Small intestine (tissue), 7 donors: ENCODE measurements around the gene FITM1. TPM values are rescaled to one million over a fixed set of nuclear protein-coding genes. Genes with fewer than 3 reads are reported as not detected.

Source experiments
- DNase-seq, 2 donors: peaks; one replicate each; pipeline versions ENCODE4 v3.0.0 to v3.0.0-alpha.2; 2013
- FAIRE-seq: peaks from 2 replicates; lab custom pipeline; 2012; peaks lifted over from hg19 to GRCh38; lab: Jason Lieb, UNC
- H3K27ac ChIP-seq, 3 donors: one replicate each; pipeline ENCODE4 v1.5.1; 2013; ENCODE audit warnings: low read length in 2 of 3, mild to moderate bottlenecking in 2 of 3, control low read depth in 1 of 3, inconsistent platforms in 1 of 3, low read depth in 1 of 3, moderate library complexity in 1 of 3
- H3K27me3 ChIP-seq, 3 donors: one replicate each; pipeline ENCODE4 v1.6.1; 2013; ENCODE audit warnings: low read length in 3 of 3, inconsistent platforms in 1 of 3; ENCODE audit not compliant: control insufficient read depth in 3 of 3, insufficient read depth in 3 of 3
- H3K36me3 ChIP-seq, 3 donors: one replicate each; pipeline ENCODE4 v1.6.1; 2013; ENCODE audit warnings: low read length in 3 of 3, inconsistent platforms in 1 of 3, low read depth in 1 of 3, mild to moderate bottlenecking in 1 of 3, moderate library complexity in 1 of 3; ENCODE audit not compliant: control insufficient read depth in 3 of 3, insufficient read depth in 2 of 3
- H3K4me1 ChIP-seq, 3 donors: one replicate each; pipeline ENCODE4 v1.6.1; 2013; ENCODE audit warnings: low read length in 2 of 3, inconsistent platforms in 1 of 3, low read depth in 1 of 3, mild to moderate bottlenecking in 1 of 3, moderate library complexity in 1 of 3; ENCODE audit not compliant: control insufficient read depth in 3 of 3, insufficient read depth in 2 of 3
- H3K4me3 ChIP-seq, 3 donors: one replicate each; pipeline ENCODE4 v1.5.1; 2013; ENCODE audit warnings: low read length in 3 of 3, control low read depth in 1 of 3, inconsistent platforms in 1 of 3, low read depth in 1 of 3, mild to moderate bottlenecking in 1 of 3, moderate library complexity in 1 of 3
- H3K9me3 ChIP-seq, 2 donors: one replicate each; pipeline ENCODE4 v1.6.1; 2013; ENCODE audit warnings: low read depth in 1 of 2, low read length in 1 of 2; ENCODE audit not compliant: control insufficient read depth in 2 of 2, insufficient read depth in 1 of 2
- WGBS, 3 donors: extraction: QIAGEN DNeasy Blood & Tissue Kit; methylation state at CpG; one replicate each; pipeline ENCODE4 v1.1.7; 2013; 5-methylcytosine and 5-hydroxymethylcytosine counted together
- polyA plus RNA-seq, 4 donors: library from polyadenylated mRNA; stranded (reverse) in 3 of 4; unstranded in 1 of 4; fragments of 200-250 nt in 3 of 4; fragments of 120-200 nt in 1 of 4; gene quantifications; one replicate each; pipeline versions ENCODE4 v1.2.1 to v1.2.3, GENCODE V29; 2013
- donor health status: healthy with polysubstance abuse.
- donor health status: control.
- donor health status: control.
- donor health status: Bipolar disorder and iron deficiency.
- donor health status: healthy.

FITM1 gene
- polyA plus RNA-seq, 4 donors, result 2.4 to 5.8 (median 4.1) TPM

DNA sequence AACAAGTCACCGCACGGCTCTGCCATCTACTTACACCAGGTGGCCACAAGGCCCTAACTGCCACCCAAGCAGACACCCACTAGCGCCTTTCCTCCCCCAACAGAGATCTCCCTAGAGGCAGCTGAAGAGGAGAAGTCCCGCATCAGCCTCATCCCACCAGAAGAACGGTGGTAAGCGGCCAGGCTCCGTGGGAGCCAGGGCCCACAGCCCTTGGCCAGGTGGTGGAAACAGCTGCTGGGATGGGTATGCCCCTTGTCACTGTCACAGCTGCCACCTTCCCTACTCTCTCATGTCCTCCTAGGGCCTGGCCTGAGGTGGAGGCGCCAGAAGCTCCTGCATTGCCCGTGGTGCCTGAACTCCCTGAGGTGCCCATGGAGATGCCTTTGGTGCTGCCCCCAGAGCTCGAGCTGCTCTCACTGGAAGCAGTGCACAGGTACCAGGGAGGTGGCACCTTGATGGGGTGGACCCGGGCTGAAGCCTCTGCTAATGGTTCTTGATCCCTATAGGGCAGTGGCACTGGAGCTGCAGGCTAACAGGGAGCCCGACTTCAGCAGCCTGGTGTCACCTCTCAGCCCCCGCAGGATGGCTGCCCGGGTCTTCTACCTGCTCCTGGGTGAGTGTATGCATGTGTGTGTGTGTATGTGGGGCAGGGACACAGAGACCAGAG is 49.0 kb downstream of the FITM1 start:
- no peaks in the 10 kb centered on the region for H3K27me3 ChIP-seq
- H3K9me3 ChIP-seq, result no peaks in the 10 kb centered on the region
- DNase-seq (no peak), FAIRE-seq (no peak)
- peak overlapping the region in 1 of 3 donors; percentile 90 for H3K27ac ChIP-seq
- H3K36me3 ChIP-seq, result peaks cover 18 to 97% (median 26%) of the 10 kb centered on the region in 3 donors
- 80 to 86% (median 83%) methylated on average over 14 of the region's 14 CpGs for WGBS, 3 donors
- no peak overlapping the region for H3K4me3 ChIP-seq
- peaks cover 0 to 69% (median 0%) of the 10 kb centered on the region in 3 donors for H3K4me1 ChIP-seq

GRCh38 chr14:24179961-24180796 is 49.7 kb downstream of the FITM1 start:
- WGBS, 3 donors, result 55 to 69% (median 67%) methylated on average over 16 to 18 of the region's 18 CpGs
- DNase-seq, result peak in 1 of 2 donors; percentile 83
- H3K27ac ChIP-seq, result peak overlapping the region in 2 of 3 donors; percentile 30 to 90
- no peak for FAIRE-seq
- no peak overlapping the region for H3K4me3 ChIP-seq
- no peaks in the 10 kb centered on the region for H3K9me3 ChIP-seq
- H3K4me1 ChIP-seq, result peaks cover 0 to 69% (median 0%) of the 10 kb centered on the region in 3 donors
- H3K36me3 ChIP-seq, result peaks cover 18 to 99% (median 26%) of the 10 kb centered on the region in 3 donors
- H3K27me3 ChIP-seq, result no peaks in the 10 kb centered on the region

GRCh38 chr14:24181371-24182077 is 51.1 kb downstream of the FITM1 start:
- DNase-seq, result no peak
- WGBS, 3 donors, result 85 to 91% (median 89%) methylated on average over 19 of the region's 19 CpGs

More at GRCh38 chr14:24181371-24182077, 51.1 kb downstream of the FITM1 start:
- no peaks in the 10 kb centered on the region for H3K27me3 ChIP-seq
- peaks cover 0 to 64% (median 0%) of the 10 kb centered on the region in 3 donors for H3K4me1 ChIP-seq
- H3K27ac ChIP-seq, result peak overlapping the region in 1 of 3 donors; percentile 90
- peaks cover 18 to 99% (median 26%) of the 10 kb centered on the region in 3 donors for H3K36me3 ChIP-seq
- H3K4me3 ChIP-seq, result no peak overlapping the region
- FAIRE-seq, result no peak
- no peaks in the 10 kb centered on the region for H3K9me3 ChIP-seq

Other genes starting within 250 kb of the FITM1 start
- 100 to 1,000 TPM in 3 of 4 donors, 10 to 100 TPM in 1; 61.6 to 163 (median 135) TPM for gene DHRS4, start 176.9 kb upstream of the FITM1 start, polyA plus RNA-seq
- gene DHRS4L2, start 141.7 kb upstream of the FITM1 start, polyA plus RNA-seq, result 100 to 1,000 TPM in 3 of 4 donors, 10 to 100 TPM in 1; 34.8 to 162 (median 107) TPM
- gene CARMIL3, start 78.7 kb upstream of the FITM1 start, polyA plus RNA-seq, result 1 to 10 TPM in 2 of 4 donors, under 1 TPM in 2; 0.81 to 1.4 (median 1.1) TPM
- gene CPNE6, start 59.1 kb upstream of the FITM1 start, polyA plus RNA-seq, result 10 to 100 TPM in 1 of 4 donors, 1 to 10 TPM in 2, under 1 TPM in 1; 0.03 to 10.7 (median 4.2) TPM
- 100 to 1,000 TPM; 197 to 870 (median 304) TPM for gene PCK2, start 36.3 kb upstream of the FITM1 start, polyA plus RNA-seq
- 100 to 1,000 TPM in 2 of 4 donors, 10 to 100 TPM in 2; 72.1 to 122 (median 93.3) TPM for gene DCAF11, start 15.9 kb upstream of the FITM1 start, polyA plus RNA-seq
- gene NRL, start 15.7 kb upstream of the FITM1 start, polyA plus RNA-seq, result 1 to 10 TPM; 1.5 to 4.0 (median 2.7) TPM
- gene PSME1, start 5.5 kb downstream of the FITM1 start, polyA plus RNA-seq, result 100 to 1,000 TPM; 307 to 576 (median 467) TPM
- gene EMC9, start 10.9 kb downstream of the FITM1 start, polyA plus RNA-seq, result 10 to 100 TPM; 27.2 to 74.7 (median 41.3) TPM
- gene PSME2, start 16.0 kb downstream of the FITM1 start, polyA plus RNA-seq, result 100 to 1,000 TPM; 175 to 997 (median 644) TPM
- gene RNF31, start 16.8 kb downstream of the FITM1 start, polyA plus RNA-seq, result 10 to 100 TPM; 33.7 to 83.0 (median 48.9) TPM
- 10 to 100 TPM; 36.9 to 90.9 (median 63.3) TPM for gene IRF9, start 30.6 kb downstream of the FITM1 start, polyA plus RNA-seq
- gene REC8, start 41.4 kb downstream of the FITM1 start, polyA plus RNA-seq, result 100 to 1,000 TPM in 1 of 4 donors, 10 to 100 TPM in 3; 23.0 to 135 (median 40.7) TPM
- 10 to 100 TPM in 2 of 4 donors, 1 to 10 TPM in 2; 3.2 to 24.4 (median 12.5) TPM for gene IPO4, start 58.2 kb downstream of the FITM1 start, polyA plus RNA-seq
- gene TM9SF1, start 64.8 kb downstream of the FITM1 start, polyA plus RNA-seq, result 10 to 100 TPM in 2 of 4 donors, 1 to 10 TPM in 2; 6.9 to 56.1 (median 23.9) TPM
- 1 to 10 TPM in 1 of 4 donors, under 1 TPM in 1, not detected in 2; 0.04 to 6.9 TPM for gene TSSK4, start 75.0 kb downstream of the FITM1 start, polyA plus RNA-seq
- 100 to 1,000 TPM in 1 of 4 donors, 10 to 100 TPM in 3; 70.0 to 121 (median 94.9) TPM for gene CHMP4A, start 82.8 kb downstream of the FITM1 start, polyA plus RNA-seq
- gene MDP1, start 85.4 kb downstream of the FITM1 start, polyA plus RNA-seq, result 10 to 100 TPM; 18.8 to 31.1 (median 21.4) TPM
- gene NEDD8, start 101.7 kb downstream of the FITM1 start, polyA plus RNA-seq, result 100 to 1,000 TPM; 182 to 225 (median 205) TPM
- gene GMPR2, start 102.3 kb downstream of the FITM1 start, polyA plus RNA-seq, result 10 to 100 TPM; 57.4 to 94.1 (median 76.0) TPM
- 10 to 100 TPM; 33.0 to 42.4 (median 35.8) TPM for gene TINF2, start 112.0 kb downstream of the FITM1 start, polyA plus RNA-seq
- 1 to 10 TPM; 1.5 to 3.4 (median 1.7) TPM for gene TGM1, start 132.5 kb downstream of the FITM1 start, polyA plus RNA-seq
- gene RABGGTA, start 140.9 kb downstream of the FITM1 start, polyA plus RNA-seq, result 10 to 100 TPM; 25.3 to 58.6 (median 36.0) TPM
- gene DHRS1, start 169.1 kb downstream of the FITM1 start, polyA plus RNA-seq, result 10 to 100 TPM; 45.2 to 95.7 (median 66.5) TPM
- gene NOP9, start 169.2 kb downstream of the FITM1 start, polyA plus RNA-seq, result 10 to 100 TPM in 3 of 4 donors, 1 to 10 TPM in 1; 9.7 to 22.5 (median 16.0) TPM
- 100 to 1,000 TPM in 2 of 4 donors, 10 to 100 TPM in 2; 31.2 to 273 (median 139) TPM for gene CIDEB, start 177.3 kb downstream of the FITM1 start, polyA plus RNA-seq
- 1 to 10 TPM in 3 of 4 donors, under 1 TPM in 1; 0.89 to 4.7 (median 2.3) TPM for gene LTB4R2, start 179.5 kb downstream of the FITM1 start, polyA plus RNA-seq
- 10 to 100 TPM in 2 of 4 donors, 1 to 10 TPM in 2; 5.1 to 37.0 (median 15.8) TPM for gene LTB4R, start 180.8 kb downstream of the FITM1 start, polyA plus RNA-seq
- gene ADCY4, start 204.4 kb downstream of the FITM1 start, polyA plus RNA-seq, result 10 to 100 TPM in 1 of 4 donors, 1 to 10 TPM in 3; 3.4 to 16.4 (median 6.1) TPM
- gene RIPK3, start 209.3 kb downstream of the FITM1 start, polyA plus RNA-seq, result 10 to 100 TPM; 16.7 to 58.6 (median 33.6) TPM
- 10 to 100 TPM; 11.2 to 45.1 (median 29.1) TPM for gene NFATC4, start 237.5 kb downstream of the FITM1 start, polyA plus RNA-seq